Activated CD4-positive, alpha-beta T cell treated with anti-CD3 and anti-CD28 coated beads for 4 hours (primary cell): ENCODE data around the gene DUSP8.
"Not testable (repeated sequence)": the region's sequence is repeated elsewhere in the genome, so short reads cannot be mapped to it uniquely, and the experiment has no call there.

Experiments
- DNase-seq, 2 donors: peaks; one replicate each; pipeline ENCODE4 v3.0.0-alpha.2; 2020

Gene DUSP8

GRCh38 chr11:1513326-1514296 is 58.5 kb downstream of the DUSP8 start:
- no peak for DNase-seq

- not testable (repeated sequence) for DNase-seq
These were observed 59.4 kb downstream of the DUSP8 start for GRCh38 chr11:1512531-1513258.

GRCh38 chr11:1511937-1512496 is 60.1 kb downstream of the DUSP8 start:
- no peak for DNase-seq

- DNase-seq: no peak
These were observed 61.1 kb downstream of the DUSP8 start for GRCh38 chr11:1510928-1511327.

- DNase-seq: not testable (repeated sequence)
These were observed 61.7 kb downstream of the DUSP8 start for GRCh38 chr11:1510351-1510750.

- DNase-seq: no peak
These were observed 62.3 kb downstream of the DUSP8 start for GRCh38 chr11:1509626-1510255.

- no peak for DNase-seq
These were observed 63.1 kb downstream of the DUSP8 start for GRCh38 chr11:1508986-1509385.

GRCh38 chr11:1508491-1508891 is 63.6 kb downstream of the DUSP8 start:
- DNase-seq: no peak

- no peak for DNase-seq
These were observed 64.5 kb downstream of the DUSP8 start for GRCh38 chr11:1507381-1508140.

- no peak for DNase-seq
These were observed 65.1 kb downstream of the DUSP8 start for GRCh38 chr11:1506981-1507380.

- DNase-seq: no peak
These were observed 66.6 kb downstream of the DUSP8 start for GRCh38 chr11:1505480-1505879.

- no peak for DNase-seq
These were observed 67.3 kb downstream of the DUSP8 start for GRCh38 chr11:1504581-1505290.

GRCh38 chr11:1504138-1504537 is 67.9 kb downstream of the DUSP8 start:
- no peak for DNase-seq
